Activated CD4-positive, alpha-beta memory T cell treated with anti-CD3 and anti-CD28 coated beads, Interleukin-2, amount 10 ng/mL, durations not matched to agents 7 days and 5 days (primary cell): ENCODE data around the gene ENSA. TPM values are rescaled to one million over a fixed set of nuclear protein-coding genes. Genes with fewer than 3 reads are reported as not detected.
A peak's percentile ranks its signal among the peaks of the same experiment; 100 is the strongest.
"Not testable (repeated sequence)": the region's sequence is repeated elsewhere in the genome, so short reads cannot be mapped to it uniquely, and the experiment has no call there.

Experiments used
- CTCF ChIA-PET: fragments of 350-600 bp; sonication (Branson Sonifier 250); formaldehyde crosslinking; loops from one replicate; lab custom pipeline; 2021; ENCODE audit warnings: antibody characterized with exemption, inconsistent platforms; lab: Charles Lee
- POLR2A ChIA-PET: fragments of 350-600 bp; sonication (Branson Sonifier 250); formaldehyde crosslinking; loops from one replicate; lab custom pipeline; 2021; ENCODE audit warnings: antibody characterized with exemption; lab: Charles Lee
- DNase-seq: peaks from one replicate; pipeline ENCODE4 v3.0.0-alpha.2; 2020
- H3K27ac Mint-ChIP-seq: one replicate; pipeline ENCODE4 v1.8.0; 2021; ENCODE audit warnings: mild to moderate bottlenecking, mixed read lengths
- H3K27me3 Mint-ChIP-seq: one replicate; pipeline ENCODE4 v1.8.0; 2021; ENCODE audit warnings: mixed read lengths
- H3K36me3 Mint-ChIP-seq: one replicate; pipeline ENCODE4 v1.8.0; 2021; ENCODE audit warnings: low read depth, mixed read lengths
- H3K4me1 Mint-ChIP-seq: one replicate; pipeline ENCODE4 v1.8.0; 2021; ENCODE audit warnings: mixed read lengths
- H3K4me3 Mint-ChIP-seq: one replicate; pipeline ENCODE4 v1.8.0; 2021; ENCODE audit warnings: mild to moderate bottlenecking, mixed read lengths
- H3K9me3 Mint-ChIP-seq: one replicate; pipeline ENCODE4 v1.8.0; 2021; ENCODE audit warnings: mixed read lengths
- total RNA-seq, 2 experiments: library from RNA; stranded (reverse); gene quantifications; one replicate each; pipeline ENCODE4 v1.2.3, GENCODE V29; 2021

ENSA gene
- 100 to 1,000 TPM; 221 to 223 TPM for total RNA-seq

- peaks cover 28% of the 10 kb centered on the region for H3K4me1 Mint-ChIP-seq
- ChIA-PET POLR2A (interaction anchor here (0.5 to 6.3 kb wide), 47 partner anchors 9 to 745 kb away, joined by 3 to 115 read pairs (median 4); partner anchors contain the start of genes ANP32E, ANXA9, ARNT and CTSS), CTCF (interaction anchor here (0.6 to 5.2 kb wide), 12 partner anchors 9 to 910 kb away, joined by 3 to 62 read pairs (median 4); partner anchors contain the start of genes GOLPH3L and MCL1)
- DNase-seq = peak; percentile 97
- H3K9me3 Mint-ChIP-seq = no peaks in the 10 kb centered on the region
- peaks cover 32% of the 10 kb centered on the region for H3K36me3 Mint-ChIP-seq
- H3K27me3 Mint-ChIP-seq = no peaks in the 10 kb centered on the region
- H3K4me3 Mint-ChIP-seq = no peak within 1 kb of the TSS
- no peak within 1 kb of the TSS for H3K27ac Mint-ChIP-seq
These were observed at the start of gene ENSA for GRCh38 chr1:150629115-150629928. Gene ENSA, minus strand, starts transcription at chr1:150629612. Its CDS starts 142 bp downstream, at chr1:150629470.

- Mint-ChIP-seq H3K9me3 (no peaks in the 10 kb centered on the region), H3K27ac (no peak overlapping the region), H3K4me1 (peaks cover 14% of the 10 kb centered on the region), H3K27me3 (no peaks in the 10 kb centered on the region), H3K4me3 (no peak overlapping the region), H3K36me3 (peaks cover 12% of the 10 kb centered on the region)
- no peak for DNase-seq
- ChIA-PET CTCF (interaction anchor here (0.5 kb wide), 1 partner anchor 243 kb away, joined by 3 read pairs; no protein-coding TSS in a partner anchor), POLR2A (interaction anchor here (1.0 kb wide), 1 partner anchor 49 kb away, joined by 3 read pairs; the partner anchor contains the start of gene ENSA)
These were observed 49.6 kb upstream of the ENSA start for GRCh38 chr1:150678988-150679387.

GRCh38 chr1:150674881-150675280, 45.5 kb upstream of the ENSA start:
- CTCF ChIA-PET = interaction anchor here (0.6 to 1.5 kb wide), 3 partner anchors 22 to 676 kb away, joined by 3 to 6 read pairs (median 4); partner anchors contain the start of gene GOLPH3L
- H3K27me3 Mint-ChIP-seq = no peaks in the 10 kb centered on the region

GRCh38 chr1:150663321-150663720, 33.9 kb upstream of the ENSA start:
- CTCF ChIA-PET = no interaction called here
- peaks cover 30% of the 10 kb centered on the region for H3K36me3 Mint-ChIP-seq
- DNase-seq = no peak
- H3K4me1 Mint-ChIP-seq = no peaks in the 10 kb centered on the region
- H3K27me3 Mint-ChIP-seq = no peaks in the 10 kb centered on the region
- no peaks in the 10 kb centered on the region for H3K9me3 Mint-ChIP-seq
- H3K4me3 Mint-ChIP-seq = no peak overlapping the region
- POLR2A ChIA-PET = interaction anchor here (0.7 kb wide), 1 partner anchor 76 kb away, joined by 3 read pairs; no protein-coding TSS in a partner anchor
- no peak overlapping the region for H3K27ac Mint-ChIP-seq

More at GRCh38 chr1:150674881-150675280, 45.5 kb upstream of the ENSA start:
- Mint-ChIP-seq H3K36me3 (peaks cover 6% of the 10 kb centered on the region), H3K4me1 (peaks cover 6% of the 10 kb centered on the region), H3K27ac (no peak overlapping the region), H3K4me3 (no peak overlapping the region), H3K9me3 (no peaks in the 10 kb centered on the region)
- POLR2A ChIA-PET = no interaction called here
- DNase-seq = no peak

GRCh38 chr1:150662811-150663210, 33.4 kb upstream of the ENSA start:
- ChIA-PET POLR2A (interaction anchor here (0.7 to 1.3 kb wide), 2 partner anchors 77 to 102 kb away, joined by 3 read pairs; no protein-coding TSS in a partner anchor), CTCF (no interaction called here)
- Mint-ChIP-seq H3K4me1 (no peaks in the 10 kb centered on the region), H3K36me3 (peaks cover 29% of the 10 kb centered on the region), H3K4me3 (no peak overlapping the region), H3K27me3 (no peaks in the 10 kb centered on the region), H3K27ac (no peak overlapping the region), H3K9me3 (no peaks in the 10 kb centered on the region)
- no peak for DNase-seq

GRCh38 chr1:150661156-150661555, 31.7 kb upstream of the ENSA start:
- Mint-ChIP-seq H3K36me3 (peaks cover 25% of the 10 kb centered on the region), H3K27me3 (no peaks in the 10 kb centered on the region), H3K4me1 (no peaks in the 10 kb centered on the region), H3K4me3 (no peak overlapping the region), H3K9me3 (no peaks in the 10 kb centered on the region), H3K27ac (no peak overlapping the region)
- CTCF ChIA-PET = no interaction called here
- no peak for DNase-seq
- POLR2A ChIA-PET = interaction anchor here (0.6 kb wide), 1 partner anchor 23 kb away, joined by 4 read pairs; no protein-coding TSS in a partner anchor

GRCh38 chr1:150660584-150660983, 31.2 kb upstream of the ENSA start:
- ChIA-PET CTCF (no interaction called here), POLR2A (interaction anchor here (0.6 kb wide), 1 partner anchor 22 kb away, joined by 4 read pairs; no protein-coding TSS in a partner anchor)
- Mint-ChIP-seq H3K4me1 (no peaks in the 10 kb centered on the region), H3K36me3 (peaks cover 22% of the 10 kb centered on the region), H3K9me3 (no peaks in the 10 kb centered on the region), H3K4me3 (no peak overlapping the region), H3K27me3 (no peaks in the 10 kb centered on the region), H3K27ac (no peak overlapping the region)
- no peak for DNase-seq

- H3K27ac Mint-ChIP-seq, CTCF ChIA-PET, H3K4me1 Mint-ChIP-seq, DNase-seq, H3K27me3 Mint-ChIP-seq, H3K4me3 Mint-ChIP-seq, H3K9me3 Mint-ChIP-seq: not testable (repeated sequence)
- POLR2A ChIA-PET = interaction anchor here (1.5 kb wide), 1 partner anchor 28 kb away, joined by 3 read pairs; the partner anchor contains the start of gene ENSA
- peaks cover 22% of the 10 kb centered on the region for H3K36me3 Mint-ChIP-seq
These were observed 27.7 kb upstream of the ENSA start for GRCh38 chr1:150657064-150657463.

GRCh38 chr1:150654635-150655034, 25.2 kb upstream of the ENSA start:
- H3K36me3 Mint-ChIP-seq = peaks cover 14% of the 10 kb centered on the region
- POLR2A ChIA-PET, H3K27ac Mint-ChIP-seq, H3K9me3 Mint-ChIP-seq, DNase-seq, H3K27me3 Mint-ChIP-seq, H3K4me1 Mint-ChIP-seq, CTCF ChIA-PET, H3K4me3 Mint-ChIP-seq: not testable (repeated sequence)

- no peaks in the 10 kb centered on the region for H3K9me3 Mint-ChIP-seq
- H3K27ac Mint-ChIP-seq = no peak overlapping the region
- POLR2A ChIA-PET = no interaction called here
- CTCF ChIA-PET = interaction anchor here (0.6 kb wide), 1 partner anchor 77 kb away, joined by 3 read pairs; no protein-coding TSS in a partner anchor
- no peak overlapping the region for H3K4me3 Mint-ChIP-seq
- H3K36me3 Mint-ChIP-seq = peaks cover 25% of the 10 kb centered on the region
- DNase-seq = no peak
- H3K27me3 Mint-ChIP-seq = no peaks in the 10 kb centered on the region
- H3K4me1 Mint-ChIP-seq = no peaks in the 10 kb centered on the region
These were observed 20.8 kb upstream of the ENSA start for GRCh38 chr1:150650193-150650592.

- ChIA-PET CTCF (interaction anchor here (0.6 kb wide), 1 partner anchor 77 kb away, joined by 3 read pairs; no protein-coding TSS in a partner anchor), POLR2A (no interaction called here)
- H3K36me3 Mint-ChIP-seq = peaks cover 22% of the 10 kb centered on the region
- no peaks in the 10 kb centered on the region for H3K27me3 Mint-ChIP-seq
- no peak for DNase-seq
- no peaks in the 10 kb centered on the region for H3K9me3 Mint-ChIP-seq
- no peak overlapping the region for H3K4me3 Mint-ChIP-seq
- H3K27ac Mint-ChIP-seq = no peak overlapping the region
- no peaks in the 10 kb centered on the region for H3K4me1 Mint-ChIP-seq
These were observed 20.1 kb upstream of the ENSA start for GRCh38 chr1:150649441-150650075.

GRCh38 chr1:150642296-150642695, 12.9 kb upstream of the ENSA start:
- Mint-ChIP-seq H3K9me3 (no peaks in the 10 kb centered on the region), H3K27me3 (no peaks in the 10 kb centered on the region), H3K27ac (no peak overlapping the region), H3K4me3 (no peak overlapping the region), H3K4me1 (no peaks in the 10 kb centered on the region), H3K36me3 (peaks cover 4% of the 10 kb centered on the region)
- ChIA-PET CTCF (interaction anchor here (1.5 kb wide), 1 partner anchor 82 kb away, joined by 3 read pairs; no protein-coding TSS in a partner anchor), POLR2A (no interaction called here)
- DNase-seq = no peak
